HT1080 (cell line): ENCODE data around the gene LUZP1. TPM values are rescaled to one million over a fixed set of nuclear protein-coding genes. Genes with fewer than 3 reads are reported as not detected.

ENCODE experiments used
- small RNA-seq: library from RNA; depleted of rRNA; stranded (forward); fragments of <200 nt; gene quantifications from one replicate; pipeline ENCODE3, GENCODE V24; 2014
- total RNA-seq: library from RNA; depleted of rRNA; stranded (reverse); fragments of >200 nt; shearing (Covaris generic); gene quantifications from 2 replicates; pipeline ENCODE4 v1.2.3, GENCODE V29; 2014; rRNA removed

LUZP1 gene
- total RNA-seq, 1 experiment from 2014 or later = 30.3 TPM

Small RNA genes lying within 50 kb of the gene (small RNA-seq; reads per million reads assigned to genes)
- gene MIR3115 = not detected
- not detected for gene MIR4419A
- gene RNU6-135P = not detected
- gene RNU6-514P = not detected

Other genes with a start within 250 kb of the LUZP1 start
- gene LACTBL1, start 196.0 kb downstream of the LUZP1 start, total RNA-seq = not detected in 2 replicates
- not detected in 2 replicates for gene TEX46, start 153.0 kb downstream of the LUZP1 start, total RNA-seq
- 141 and 145 TPM in 2 replicates for gene KDM1A, start 149.4 kb downstream of the LUZP1 start, total RNA-seq
- 5.3 and 9.1 TPM in 2 replicates for gene HTR1D, start 48.6 kb upstream of the LUZP1 start, total RNA-seq
- 136 and 166 TPM in 2 replicates for gene HNRNPR, start 175.4 kb upstream of the LUZP1 start, total RNA-seq
- gene ZNF436, start 201.0 kb upstream of the LUZP1 start, total RNA-seq = 4.4 and 6.1 TPM in 2 replicates